Activated CD4-positive, alpha-beta T cell treated with anti-CD3 and anti-CD28 coated beads, Interleukin-2, amount 10 ng/mL, durations not matched to agents 24 days and 14 days (primary cell): Measurements from ENCODE around the gene SST. TPM values are rescaled to one million over a fixed set of nuclear protein-coding genes. Genes with fewer than 3 reads are reported as not detected.

Experiments
- DNase-seq: peaks from one replicate; pipeline ENCODE4 v3.0.0; 2022
- H3K27ac Mint-ChIP-seq: one replicate; pipeline ENCODE4 v1.8.0; 2022; ENCODE audit warnings: mild to moderate bottlenecking, mixed read lengths
- H3K27me3 Mint-ChIP-seq: one replicate; pipeline ENCODE4 v1.8.0; 2022; ENCODE audit warnings: mixed read lengths
- H3K36me3 Mint-ChIP-seq: one replicate; pipeline ENCODE4 v1.8.0; 2022; ENCODE audit warnings: low read depth, mild to moderate bottlenecking, mixed read lengths
- H3K4me1 Mint-ChIP-seq: one replicate; pipeline ENCODE4 v1.8.0; 2021; ENCODE audit warnings: mixed read lengths
- H3K4me3 Mint-ChIP-seq: one replicate; pipeline ENCODE4 v1.8.0; 2022; ENCODE audit warnings: mild to moderate bottlenecking, moderate library complexity, mixed read lengths
- H3K9me3 Mint-ChIP-seq: one replicate; pipeline ENCODE4 v1.8.0; 2021; ENCODE audit warnings: mixed read lengths
- intact Hi-C: fragments of 100-400 bp; cut with micrococcal nuclease; formaldehyde crosslinking; loops from one replicate; pipeline ENCODE4 v1.15.1; 2023
- total RNA-seq: library from RNA; stranded (reverse); gene quantifications from 2 replicates; pipeline ENCODE4 v1.2.3, GENCODE V29; 2022

Gene SST
- total RNA-seq, result not detected in 2 replicates

DNA sequence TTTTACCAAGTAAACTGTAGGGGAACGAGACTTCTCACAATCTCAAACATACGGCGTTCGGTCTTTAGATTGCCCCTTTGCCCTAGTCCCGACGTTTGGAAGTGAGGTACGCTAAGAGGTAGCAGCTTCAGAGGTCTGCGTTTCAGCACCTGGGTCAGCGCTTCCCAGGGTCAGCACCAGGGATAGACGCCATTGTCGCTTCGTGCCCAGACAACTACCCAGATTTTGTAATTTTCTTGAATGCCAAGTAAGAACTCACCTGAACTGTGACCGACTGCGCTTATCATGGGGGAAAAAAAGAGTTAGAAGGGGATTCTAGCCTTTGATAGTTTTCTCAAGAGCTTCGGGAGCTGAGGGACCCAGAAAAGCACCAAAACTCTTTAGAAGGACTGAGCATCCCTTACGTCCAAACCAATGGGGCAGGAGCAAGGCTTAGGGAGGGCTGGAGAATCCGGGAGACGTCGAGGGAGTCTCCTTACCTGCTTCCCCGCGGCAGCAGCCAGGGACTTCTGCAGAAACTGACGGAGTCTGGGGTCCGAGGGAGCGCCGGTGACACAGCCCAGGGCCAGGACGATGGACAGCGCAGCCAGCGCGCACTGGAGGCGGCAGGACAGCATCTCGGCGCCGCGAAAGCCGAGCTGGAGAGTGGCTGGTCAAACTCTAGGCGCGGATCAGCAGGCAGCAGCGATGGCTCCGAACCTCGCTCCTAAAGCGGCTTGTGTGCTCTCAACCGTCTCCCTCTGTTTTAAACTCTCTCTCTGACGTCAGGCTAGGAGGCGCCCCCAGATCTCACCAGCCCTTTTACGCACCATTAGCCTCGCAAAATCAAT lies at the start of gene SST:
SST (minus strand) TSS at position 720 of the 830 bp plus-strand sequence; CDS start at position 617, 103 bp downstream.
- DNase-seq, result peak; percentile 70
- intact Hi-C loops, result no loop called here

DNA sequence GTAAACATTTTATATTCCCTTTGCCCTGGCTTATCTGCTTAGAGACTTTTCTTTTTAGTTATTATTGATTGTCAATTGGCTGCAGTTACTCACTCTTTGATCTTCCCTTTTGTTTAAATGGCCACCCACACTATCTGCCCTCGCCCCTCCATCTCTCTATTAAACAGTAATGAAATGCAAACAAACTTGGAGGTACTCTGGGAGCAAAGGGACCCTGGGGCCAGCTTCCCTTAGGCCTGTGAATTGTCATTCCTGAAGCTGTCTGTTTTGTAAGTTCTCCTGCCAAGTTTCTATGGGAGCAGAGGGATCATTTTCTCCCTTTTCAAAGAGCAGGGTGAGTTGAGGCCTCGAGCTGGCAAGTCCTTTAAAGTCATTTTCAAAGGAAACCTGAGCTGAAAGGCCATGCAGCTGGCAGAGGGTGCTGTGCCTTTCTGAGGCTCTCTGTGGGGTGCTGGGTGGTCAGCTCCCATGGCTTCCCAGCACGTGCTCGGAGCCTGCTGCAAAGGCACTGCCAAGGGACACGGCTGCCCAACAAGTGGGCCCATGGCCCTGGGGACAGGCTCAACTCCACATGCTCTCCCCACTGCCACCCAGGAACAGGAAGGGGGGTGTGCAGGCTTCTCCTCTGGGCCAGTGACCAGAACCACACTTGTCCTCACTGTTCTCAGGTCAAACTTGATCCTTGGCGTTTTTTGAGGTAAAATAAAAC lies 49.6 kb upstream of the SST start:
- DNase-seq, result no peak
- Mint-ChIP-seq H3K27me3 (peaks cover 9% of the 10 kb centered on the region), H3K36me3 (peaks cover 37% of the 10 kb centered on the region), H3K4me1 (no peaks in the 10 kb centered on the region), H3K27ac (no peak overlapping the region), H3K4me3 (no peak overlapping the region), H3K9me3 (no peaks in the 10 kb centered on the region)
- intact Hi-C loops, result no loop called here

More for the DNA sequence above, at the start of gene SST:
- Mint-ChIP-seq H3K4me1 (no peaks in the 10 kb centered on the region), H3K27me3 (peaks cover 58% of the 10 kb centered on the region), H3K36me3 (no peaks in the 10 kb centered on the region), H3K9me3 (no peaks in the 10 kb centered on the region), H3K4me3 (no peak within 1 kb of the TSS), H3K27ac (no peak within 1 kb of the TSS)

DNA sequence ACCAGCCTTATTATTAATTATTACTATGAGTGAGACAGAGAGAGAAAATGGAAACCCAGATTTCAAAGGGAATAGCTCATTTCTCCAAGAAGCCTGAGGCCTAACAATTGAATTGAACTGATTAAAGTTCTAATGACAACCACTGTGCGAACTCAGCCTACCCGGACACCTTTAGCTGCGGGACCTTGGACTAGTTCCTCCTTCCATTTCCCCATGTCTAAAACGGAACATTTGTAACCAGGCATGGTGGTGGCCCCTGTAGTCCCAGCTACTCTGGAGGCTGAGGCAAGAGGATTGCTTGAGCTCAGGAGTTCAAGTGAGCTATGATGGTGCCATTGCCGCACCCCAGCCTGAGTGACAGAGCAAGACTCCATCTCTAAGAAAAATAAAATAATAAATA lies 48.6 kb upstream of the SST start:
- H3K36me3 Mint-ChIP-seq, result peaks cover 29% of the 10 kb centered on the region
- H3K27ac Mint-ChIP-seq, result no peak overlapping the region
- H3K9me3 Mint-ChIP-seq, result no peaks in the 10 kb centered on the region
- peaks cover 13% of the 10 kb centered on the region for H3K27me3 Mint-ChIP-seq
- DNase-seq, result no peak
- peaks cover 8% of the 10 kb centered on the region for H3K4me1 Mint-ChIP-seq
- no peak overlapping the region for H3K4me3 Mint-ChIP-seq
- intact Hi-C loops, result no loop called here

DNA sequence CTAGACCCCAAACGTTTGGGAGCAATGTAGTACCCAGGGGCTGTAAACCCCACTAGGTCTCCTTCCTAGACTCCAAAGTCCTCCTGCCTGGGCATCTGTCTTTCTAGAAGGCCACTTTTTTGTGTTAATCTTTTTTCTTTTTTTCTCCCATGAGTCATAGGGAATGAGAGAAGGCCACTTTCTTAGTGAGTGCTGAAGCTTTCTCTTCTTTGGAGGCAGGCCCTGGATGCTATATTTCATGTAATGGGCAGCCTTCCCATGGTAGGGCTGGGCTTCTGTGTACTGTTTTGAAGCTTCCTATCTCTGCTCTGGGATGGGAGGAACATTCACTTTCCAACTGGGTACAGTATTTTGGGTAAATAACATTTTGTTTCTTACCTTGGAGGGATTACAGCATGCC lies 47.4 kb upstream of the SST start:
- DNase-seq, result no peak
- H3K9me3 Mint-ChIP-seq, result no peaks in the 10 kb centered on the region
- peaks cover 13% of the 10 kb centered on the region for H3K27me3 Mint-ChIP-seq
- H3K4me3 Mint-ChIP-seq, result no peak overlapping the region
- intact Hi-C loops, result no loop called here
- H3K4me1 Mint-ChIP-seq, result peaks cover 9% of the 10 kb centered on the region
- no peak overlapping the region for H3K27ac Mint-ChIP-seq
- peaks cover 16% of the 10 kb centered on the region for H3K36me3 Mint-ChIP-seq

DNA sequence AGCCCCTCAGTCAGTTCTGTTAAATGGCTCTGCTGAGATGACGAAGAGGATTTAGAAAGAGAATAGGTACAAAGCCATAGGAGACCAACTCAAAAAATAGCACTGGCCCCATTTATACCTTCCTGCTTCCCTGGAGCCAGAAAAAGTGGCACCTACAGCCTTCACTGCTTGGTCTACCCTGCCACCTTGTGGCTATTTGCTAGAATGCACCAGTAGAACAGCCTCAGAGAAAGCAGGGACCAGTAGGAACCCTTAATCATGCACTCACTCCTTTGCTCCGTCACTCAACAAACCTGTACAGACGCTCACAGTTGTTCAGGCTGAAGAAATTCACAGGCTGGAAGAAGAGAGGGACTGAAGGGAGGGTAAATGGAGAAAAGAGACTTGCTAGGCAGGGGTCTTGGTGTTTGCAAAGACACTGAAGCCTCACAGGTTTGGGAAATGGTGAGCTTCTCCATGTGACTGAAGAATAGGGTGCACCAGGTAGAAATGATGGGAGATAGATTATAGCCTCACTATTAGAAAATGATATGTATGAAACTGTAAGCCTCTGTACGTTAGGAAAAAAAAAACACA lies 44.3 kb upstream of the SST start:
- Mint-ChIP-seq H3K9me3 (no peaks in the 10 kb centered on the region), H3K36me3 (no peaks in the 10 kb centered on the region), H3K27me3 (peaks cover 14% of the 10 kb centered on the region), H3K27ac (no peak overlapping the region), H3K4me3 (no peak overlapping the region), H3K4me1 (peaks cover 9% of the 10 kb centered on the region)
- intact Hi-C loops, result loop anchor here (1.0 kb wide), 4 partner anchors 35 to 494 kb away; no protein-coding TSS in a partner anchor
- DNase-seq, result peak; percentile 92

DNA sequence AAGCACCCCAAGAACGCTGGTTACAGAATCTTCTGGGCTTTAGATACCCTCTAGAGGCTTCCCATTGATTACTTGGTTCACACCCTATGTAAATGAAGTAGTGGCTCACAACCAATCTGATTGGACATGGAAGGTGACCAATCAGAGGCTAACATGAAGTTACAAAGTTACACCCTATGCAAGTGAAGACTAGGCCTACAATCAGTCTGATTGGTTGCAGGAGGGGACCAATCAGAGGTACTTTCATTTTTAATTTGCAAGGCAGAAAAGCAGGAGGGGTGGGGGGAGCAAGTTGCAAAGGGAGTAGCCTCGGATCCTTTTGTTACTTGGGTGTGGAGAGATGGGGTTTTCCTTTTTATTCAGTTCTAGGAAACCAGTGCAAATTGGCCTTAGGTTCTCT lies 43.3 kb upstream of the SST start:
- Mint-ChIP-seq H3K27ac (no peak overlapping the region), H3K27me3 (peaks cover 14% of the 10 kb centered on the region), H3K36me3 (no peaks in the 10 kb centered on the region), H3K4me1 (peaks cover 9% of the 10 kb centered on the region), H3K4me3 (no peak overlapping the region), H3K9me3 (no peaks in the 10 kb centered on the region)
- intact Hi-C loops, result no loop called here
- DNase-seq, result peak; percentile 72

DNA sequence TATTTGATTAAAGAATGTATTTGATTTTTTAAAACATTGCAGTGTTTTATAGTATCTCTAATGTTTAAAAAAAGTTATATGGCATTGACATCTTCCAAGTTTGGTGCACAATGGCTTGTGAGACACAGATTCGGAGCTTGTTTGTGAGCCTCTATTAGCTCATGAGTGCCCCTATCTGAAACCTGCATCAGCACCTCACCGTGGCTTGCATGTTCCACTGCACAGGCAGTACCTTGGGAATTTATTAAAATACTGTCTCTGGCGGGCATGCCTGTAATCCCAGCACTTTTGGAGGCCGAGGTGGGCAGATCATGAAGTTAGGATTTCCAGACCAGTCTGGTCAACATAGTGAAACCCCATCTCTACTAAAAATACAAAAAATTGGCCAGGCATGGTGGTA lies 39.0 kb upstream of the SST start:
- Mint-ChIP-seq H3K9me3 (no peaks in the 10 kb centered on the region), H3K4me1 (peaks cover 4% of the 10 kb centered on the region), H3K27ac (no peak overlapping the region), H3K36me3 (no peaks in the 10 kb centered on the region), H3K4me3 (no peak overlapping the region), H3K27me3 (peaks cover 15% of the 10 kb centered on the region)
- no peak for DNase-seq
- intact Hi-C loops, result no loop called here

DNA sequence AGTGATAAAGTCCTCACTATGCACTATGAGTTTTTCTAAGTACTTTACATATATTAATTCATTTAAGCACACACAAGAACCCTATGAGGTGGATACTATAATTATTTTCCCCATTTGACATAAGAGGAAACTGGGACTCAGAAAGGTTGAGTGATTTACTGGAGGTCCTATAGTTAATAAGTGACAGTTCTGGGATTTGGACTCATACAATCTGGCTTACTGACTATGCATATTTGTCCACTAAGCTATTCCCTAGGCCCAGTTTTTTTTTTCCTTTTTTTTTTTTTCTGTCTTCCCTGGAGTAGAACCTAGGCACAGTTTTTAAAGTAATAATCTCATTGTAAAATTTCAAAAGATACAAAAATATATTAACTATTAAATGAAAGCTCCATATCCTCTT lies 38.5 kb upstream of the SST start:
- H3K9me3 Mint-ChIP-seq, result no peaks in the 10 kb centered on the region
- no peaks in the 10 kb centered on the region for H3K36me3 Mint-ChIP-seq
- H3K4me3 Mint-ChIP-seq, result no peak overlapping the region
- no peak overlapping the region for H3K27ac Mint-ChIP-seq
- no peak for DNase-seq
- H3K4me1 Mint-ChIP-seq, result no peaks in the 10 kb centered on the region
- intact Hi-C loops, result no loop called here
- H3K27me3 Mint-ChIP-seq, result peaks cover 15% of the 10 kb centered on the region

DNA sequence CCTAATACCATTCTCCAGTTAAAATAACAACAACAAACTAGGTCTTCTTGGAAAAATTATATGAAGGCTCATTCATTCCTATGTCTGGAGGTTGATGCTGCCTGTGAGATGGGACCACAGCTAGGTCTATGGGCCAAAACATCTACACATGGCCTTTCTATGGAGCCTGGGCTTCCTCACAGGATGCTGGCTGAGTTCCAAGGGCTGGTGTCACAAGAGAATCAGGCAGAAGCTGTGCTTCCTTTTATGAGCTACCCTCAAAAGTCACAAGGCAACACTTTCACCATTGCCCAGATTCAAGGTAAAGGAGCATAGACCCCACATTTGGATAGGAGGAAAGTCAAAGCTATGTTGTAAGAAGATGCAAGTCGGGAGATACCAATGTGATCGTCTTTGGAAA lies 36.8 kb upstream of the SST start:
- Mint-ChIP-seq H3K4me1 (no peaks in the 10 kb centered on the region), H3K36me3 (no peaks in the 10 kb centered on the region), H3K9me3 (no peaks in the 10 kb centered on the region), H3K27ac (no peak overlapping the region), H3K27me3 (peaks cover 15% of the 10 kb centered on the region), H3K4me3 (no peak overlapping the region)
- DNase-seq, result no peak
- intact Hi-C loops, result no loop called here

DNA sequence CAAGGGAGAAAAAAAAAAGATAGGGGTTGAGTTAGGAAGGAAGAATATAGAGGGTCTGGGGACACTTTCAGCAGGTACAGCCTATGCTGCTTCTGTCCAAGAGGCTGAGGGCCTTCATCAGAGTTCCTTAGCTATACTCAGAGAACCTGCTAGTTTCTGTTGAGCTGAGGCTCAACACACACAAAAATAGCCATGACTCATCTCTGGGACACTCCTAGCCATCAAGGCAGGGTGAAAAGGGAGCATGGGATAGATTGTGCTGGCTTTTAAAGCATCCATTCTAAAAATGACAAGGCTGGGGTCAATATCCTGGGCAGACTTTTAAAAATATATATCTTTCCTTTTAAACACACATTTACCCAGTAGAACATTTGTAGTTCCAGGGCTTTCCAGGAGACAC lies 35.0 kb upstream of the SST start:
- Mint-ChIP-seq H3K36me3 (no peaks in the 10 kb centered on the region), H3K27me3 (peaks cover 19% of the 10 kb centered on the region)
- intact Hi-C loops, result no loop called here

DNA sequence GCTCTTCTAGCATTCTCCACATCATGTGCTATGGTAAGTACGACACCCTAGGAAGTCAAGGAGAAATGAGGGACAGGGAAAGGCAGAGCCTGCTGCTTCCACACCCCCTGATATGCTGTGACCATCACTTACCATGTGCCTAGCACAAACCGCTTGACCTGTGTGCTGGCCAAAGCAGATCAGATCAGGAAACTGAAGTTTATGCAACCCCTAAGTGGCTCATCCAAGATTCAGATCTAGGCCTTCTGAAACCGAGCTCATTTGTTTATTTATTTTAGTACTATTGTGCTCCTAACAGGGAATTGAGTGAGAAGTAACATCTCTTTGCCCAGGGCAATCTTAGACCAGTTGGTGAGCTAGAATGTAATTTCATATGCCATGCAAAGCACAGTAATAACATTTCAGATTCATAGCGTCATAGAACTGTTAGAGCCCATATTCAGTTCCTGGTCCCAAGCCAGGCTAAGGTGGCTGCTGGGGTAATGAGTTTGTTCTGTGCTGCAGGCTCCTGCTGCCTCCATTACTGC lies 32.4 kb upstream of the SST start, which contains the start of gene RTP2:
RTP2 (minus strand) TSS at position 51 of the 527 bp plus-strand sequence. CDS start 429 bp downstream, outside the sequence.
- intact Hi-C loops, result no loop called here
- Mint-ChIP-seq H3K36me3 (no peaks in the 10 kb centered on the region), H3K4me1 (no peaks in the 10 kb centered on the region), H3K9me3 (no peaks in the 10 kb centered on the region), H3K4me3 (no peak within 1 kb of the TSS), H3K27me3 (peaks cover 14% of the 10 kb centered on the region), H3K27ac (no peak within 1 kb of the TSS)
- no peak for DNase-seq

More for the DNA sequence above, 35.0 kb upstream of the SST start:
- no peaks in the 10 kb centered on the region for H3K4me1 Mint-ChIP-seq
- no peak overlapping the region for H3K27ac Mint-ChIP-seq
- no peak overlapping the region for H3K4me3 Mint-ChIP-seq
- H3K9me3 Mint-ChIP-seq, result no peaks in the 10 kb centered on the region
- no peak for DNase-seq

DNA sequence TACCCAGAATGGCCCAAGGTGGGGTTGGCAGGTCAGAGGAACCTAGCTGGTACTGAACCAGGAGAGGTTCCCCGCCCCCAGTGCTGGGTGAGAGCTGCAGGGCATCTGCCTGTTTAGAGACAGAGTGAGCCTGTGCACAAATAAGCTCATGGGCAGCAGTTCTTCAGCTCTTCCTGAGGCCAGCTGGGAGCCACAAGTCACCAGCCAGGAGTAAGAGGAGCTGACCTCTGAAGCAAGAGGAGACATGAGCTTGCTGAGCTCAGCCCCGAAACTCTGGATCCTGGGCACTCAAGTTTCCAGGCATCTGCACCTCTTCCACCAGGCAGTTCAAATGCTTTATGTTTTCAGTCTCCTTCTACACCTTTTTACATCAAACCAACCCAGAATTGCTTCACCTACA lies 30.1 kb upstream of the SST start:
- intact Hi-C loops, result no loop called here
- Mint-ChIP-seq H3K4me1 (no peaks in the 10 kb centered on the region), H3K9me3 (no peaks in the 10 kb centered on the region), H3K27me3 (peaks cover 9% of the 10 kb centered on the region), H3K4me3 (no peak overlapping the region), H3K36me3 (no peaks in the 10 kb centered on the region), H3K27ac (no peak overlapping the region)
- no peak for DNase-seq

DNA sequence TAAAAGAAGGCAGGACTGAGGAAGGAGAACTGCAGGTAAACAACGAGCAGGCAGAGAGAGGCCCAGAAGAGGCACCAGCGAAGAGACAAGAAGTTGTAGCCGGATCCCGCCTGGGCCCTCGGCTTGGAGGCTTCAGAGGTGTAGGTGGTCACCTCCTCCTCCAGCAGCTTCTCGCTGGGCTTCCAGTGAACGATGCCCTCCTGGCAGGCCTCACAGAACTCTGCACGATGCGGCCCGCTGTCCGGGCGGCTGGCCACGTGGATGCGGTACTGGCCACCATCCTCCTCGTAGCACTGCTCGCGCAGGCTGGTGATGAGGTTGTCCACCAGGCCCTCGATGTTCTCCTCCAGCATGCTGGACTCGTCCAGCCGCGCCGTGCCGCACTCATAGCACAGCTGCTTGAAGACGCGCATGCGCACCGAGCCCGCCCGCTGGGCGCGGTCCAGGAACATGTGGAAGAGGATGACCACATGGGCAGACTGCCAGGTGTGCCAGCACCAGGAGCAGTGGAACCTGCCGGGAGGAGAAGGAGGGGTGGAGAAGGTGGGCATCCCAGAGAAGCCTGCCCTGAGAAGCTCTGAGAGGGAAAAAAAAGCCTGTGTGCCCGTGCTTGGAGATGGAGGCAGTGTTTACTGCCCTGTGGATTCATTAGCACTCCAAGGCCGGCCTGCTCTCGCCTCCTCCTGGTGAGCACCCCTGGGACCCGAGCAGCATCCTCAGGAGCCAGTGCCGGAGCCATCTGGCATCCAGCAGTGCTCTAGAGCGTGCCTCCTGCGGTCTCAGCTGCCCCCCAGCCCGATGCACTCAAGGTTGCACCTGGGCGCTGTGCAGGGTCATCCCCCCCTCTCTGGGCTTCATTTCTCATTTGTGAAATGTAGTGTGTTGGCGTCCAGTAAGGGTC lies 28.6 kb upstream of the SST start:
- peaks cover 17% of the 10 kb centered on the region for H3K27me3 Mint-ChIP-seq
- H3K9me3 Mint-ChIP-seq, result no peaks in the 10 kb centered on the region
- intact Hi-C loops, result no loop called here
- H3K4me1 Mint-ChIP-seq, result no peaks in the 10 kb centered on the region
- no peaks in the 10 kb centered on the region for H3K36me3 Mint-ChIP-seq
- DNase-seq, result no peak
- no peak overlapping the region for H3K4me3 Mint-ChIP-seq
- H3K27ac Mint-ChIP-seq, result no peak overlapping the region
